ENCODE results near the gene SCPEP1.

SCPEP1 gene, protein sequence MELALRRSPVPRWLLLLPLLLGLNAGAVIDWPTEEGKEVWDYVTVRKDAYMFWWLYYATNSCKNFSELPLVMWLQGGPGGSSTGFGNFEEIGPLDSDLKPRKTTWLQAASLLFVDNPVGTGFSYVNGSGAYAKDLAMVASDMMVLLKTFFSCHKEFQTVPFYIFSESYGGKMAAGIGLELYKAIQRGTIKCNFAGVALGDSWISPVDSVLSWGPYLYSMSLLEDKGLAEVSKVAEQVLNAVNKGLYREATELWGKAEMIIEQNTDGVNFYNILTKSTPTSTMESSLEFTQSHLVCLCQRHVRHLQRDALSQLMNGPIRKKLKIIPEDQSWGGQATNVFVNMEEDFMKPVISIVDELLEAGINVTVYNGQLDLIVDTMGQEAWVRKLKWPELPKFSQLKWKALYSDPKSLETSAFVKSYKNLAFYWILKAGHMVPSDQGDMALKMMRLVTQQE

DNA sequence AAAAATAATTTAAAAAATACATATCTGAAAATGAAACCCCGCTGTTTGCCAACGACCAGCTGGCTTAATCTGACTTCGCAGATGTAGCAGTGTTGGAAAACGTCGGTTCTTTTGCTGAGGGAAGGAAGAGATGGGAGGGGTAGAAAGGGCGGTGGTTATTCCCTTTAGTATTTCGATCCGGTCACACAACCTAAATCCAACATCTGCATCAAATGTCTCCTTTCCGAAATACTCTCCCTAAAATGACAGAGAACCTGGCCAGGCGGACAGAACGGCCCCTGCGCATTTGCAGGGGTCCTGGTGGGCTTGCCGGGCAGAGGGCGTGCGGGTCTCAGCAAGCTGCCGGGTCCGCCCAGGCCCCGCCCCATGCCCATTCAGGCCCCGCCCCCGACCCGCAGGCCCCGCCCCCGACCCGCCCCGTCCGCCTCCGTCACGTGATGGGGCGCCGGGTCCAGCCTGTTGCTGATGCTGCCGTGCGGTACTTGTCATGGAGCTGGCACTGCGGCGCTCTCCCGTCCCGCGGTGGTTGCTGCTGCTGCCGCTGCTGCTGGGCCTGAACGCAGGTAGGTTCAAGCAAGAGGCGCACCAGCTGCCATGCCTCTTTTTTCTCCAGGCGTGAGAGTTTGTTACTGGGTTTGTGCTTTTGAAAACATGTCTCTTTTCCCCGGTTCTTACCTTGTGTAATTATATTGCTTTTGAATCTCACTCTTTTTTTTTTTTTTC lies at the start of gene SCPEP1:
Gene SCPEP1, plus strand, starts transcription at position 459 of the 723 bp plus-strand sequence. Its CDS starts 29 bp downstream, at position 488.
- Histone ChIP-seq H3K27me3 (ENCODE audit: insufficient read depth, poor library complexity, severe bottlenecking) (no peaks in the 10 kb centered on the region), H3K36me3 (ENCODE audit: low read depth) (0 out of 2 replicates have a peak, but pooled peaks cover 5% of the 10 kb centered on the region), H3K9me3 (ENCODE audit: severe bottlenecking) (no peaks in the 10 kb centered on the region), H3K4me1 (ENCODE audit: insufficient read depth, poor library complexity, severe bottlenecking) (peaks cover 34% of the 10 kb centered on the region), H3K27ac (ENCODE audit: poor library complexity, severe bottlenecking) (no peak within 1 kb of the TSS), H3K4me3 (ENCODE audit: severe bottlenecking) (peak within 1 kb of the TSS; percentile 48)
- TF ChIP-seq, protein P1, sequence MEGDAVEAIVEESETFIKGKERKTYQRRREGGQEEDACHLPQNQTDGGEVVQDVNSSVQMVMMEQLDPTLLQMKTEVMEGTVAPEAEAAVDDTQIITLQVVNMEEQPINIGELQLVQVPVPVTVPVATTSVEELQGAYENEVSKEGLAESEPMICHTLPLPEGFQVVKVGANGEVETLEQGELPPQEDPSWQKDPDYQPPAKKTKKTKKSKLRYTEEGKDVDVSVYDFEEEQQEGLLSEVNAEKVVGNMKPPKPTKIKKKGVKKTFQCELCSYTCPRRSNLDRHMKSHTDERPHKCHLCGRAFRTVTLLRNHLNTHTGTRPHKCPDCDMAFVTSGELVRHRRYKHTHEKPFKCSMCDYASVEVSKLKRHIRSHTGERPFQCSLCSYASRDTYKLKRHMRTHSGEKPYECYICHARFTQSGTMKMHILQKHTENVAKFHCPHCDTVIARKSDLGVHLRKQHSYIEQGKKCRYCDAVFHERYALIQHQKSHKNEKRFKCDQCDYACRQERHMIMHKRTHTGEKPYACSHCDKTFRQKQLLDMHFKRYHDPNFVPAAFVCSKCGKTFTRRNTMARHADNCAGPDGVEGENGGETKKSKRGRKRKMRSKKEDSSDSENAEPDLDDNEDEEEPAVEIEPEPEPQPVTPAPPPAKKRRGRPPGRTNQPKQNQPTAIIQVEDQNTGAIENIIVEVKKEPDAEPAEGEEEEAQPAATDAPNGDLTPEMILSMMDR (IDR thresholded peaks at IDR 0.05; ENCODE audit: poor library complexity, severe bottlenecking): no peak
- DNase-seq (ENCODE audit: low spot score): peak; percentile 87
- ATAC-seq (ENCODE audit: low read depth): peak; percentile 80

DNA sequence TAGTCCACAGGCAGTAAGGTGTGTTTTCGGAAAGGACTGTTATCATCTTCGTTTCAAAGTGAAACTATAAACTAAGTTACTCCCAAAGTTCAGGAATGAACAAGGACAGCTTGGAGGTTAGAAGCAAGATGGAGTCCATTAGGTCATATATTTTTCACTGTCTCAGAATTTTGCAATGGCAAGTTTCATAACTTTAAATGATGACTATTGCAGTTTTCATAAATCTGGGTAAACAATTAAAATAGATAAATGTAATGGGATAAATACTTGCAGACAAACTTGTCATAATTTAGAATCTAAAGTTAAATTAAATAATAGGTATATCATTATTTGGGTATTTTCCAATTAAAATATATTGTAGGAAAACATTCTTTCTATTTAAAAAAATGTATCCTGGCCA lies 49.3 kb upstream of the SCPEP1 start:
- TF ChIP-seq, protein P1 (IDR thresholded peaks at IDR 0.05; ENCODE audit: poor library complexity, severe bottlenecking): no peak
- H3K27ac ChIP-seq (ENCODE audit: poor library complexity, severe bottlenecking): no peak overlapping the region
- no peaks in the 10 kb centered on the region for H3K36me3 ChIP-seq (ENCODE audit: low read depth)
- H3K9me3 ChIP-seq (ENCODE audit: severe bottlenecking): peaks cover 27% of the 10 kb centered on the region
- H3K4me3 ChIP-seq (ENCODE audit: severe bottlenecking): no peak overlapping the region
- ATAC-seq (ENCODE audit: low read depth) (no peak), DNase-seq (ENCODE audit: low spot score) (no peak)
- no peaks in the 10 kb centered on the region for H3K4me1 ChIP-seq (ENCODE audit: insufficient read depth, poor library complexity, severe bottlenecking)
- no peaks in the 10 kb centered on the region for H3K27me3 ChIP-seq (ENCODE audit: insufficient read depth, poor library complexity, severe bottlenecking)

DNA sequence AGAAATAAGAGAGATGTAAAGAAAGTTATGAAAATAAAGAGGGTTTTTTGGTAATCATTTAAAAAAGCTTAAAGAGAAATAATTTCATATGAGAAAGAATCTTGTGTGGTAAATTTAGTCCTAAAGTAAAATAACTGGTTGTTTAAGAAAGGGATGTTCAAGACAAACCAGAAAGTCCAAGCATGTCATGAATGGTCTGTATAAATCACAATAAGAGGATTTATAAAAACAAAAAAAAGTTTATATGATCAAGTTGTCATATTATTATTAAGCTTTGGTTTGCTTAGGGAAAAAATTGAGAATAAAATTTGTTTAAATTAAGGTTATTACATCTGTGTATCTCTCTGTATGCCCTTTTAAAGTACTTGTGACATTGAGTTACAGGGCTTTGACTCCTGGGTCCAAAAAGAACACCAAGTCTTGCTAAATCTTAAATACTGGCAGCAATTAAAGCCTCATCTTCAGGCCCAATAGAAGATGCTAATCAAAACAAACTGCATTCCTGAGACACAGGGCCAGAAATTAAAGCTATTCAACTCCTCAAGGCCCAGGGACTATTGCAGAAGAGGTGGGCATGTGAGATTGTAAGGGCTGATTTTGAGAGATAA lies 48.5 kb upstream of the SCPEP1 start:
- H3K4me3 ChIP-seq (ENCODE audit: severe bottlenecking): no peak overlapping the region
- no peak overlapping the region for H3K27ac ChIP-seq (ENCODE audit: poor library complexity, severe bottlenecking)
- ATAC-seq (ENCODE audit: low read depth) (no peak), DNase-seq (ENCODE audit: low spot score) (no peak)
- H3K27me3 ChIP-seq (ENCODE audit: insufficient read depth, poor library complexity, severe bottlenecking): no peaks in the 10 kb centered on the region
- peaks cover 4% of the 10 kb centered on the region; the same call in 1 of the 2 replicates for H3K36me3 ChIP-seq (ENCODE audit: low read depth)
- peaks cover 27% of the 10 kb centered on the region for H3K9me3 ChIP-seq (ENCODE audit: severe bottlenecking)
- TF ChIP-seq, protein P1 (IDR thresholded peaks at IDR 0.05; ENCODE audit: poor library complexity, severe bottlenecking): no peak
- H3K4me1 ChIP-seq (ENCODE audit: insufficient read depth, poor library complexity, severe bottlenecking): no peaks in the 10 kb centered on the region

DNA sequence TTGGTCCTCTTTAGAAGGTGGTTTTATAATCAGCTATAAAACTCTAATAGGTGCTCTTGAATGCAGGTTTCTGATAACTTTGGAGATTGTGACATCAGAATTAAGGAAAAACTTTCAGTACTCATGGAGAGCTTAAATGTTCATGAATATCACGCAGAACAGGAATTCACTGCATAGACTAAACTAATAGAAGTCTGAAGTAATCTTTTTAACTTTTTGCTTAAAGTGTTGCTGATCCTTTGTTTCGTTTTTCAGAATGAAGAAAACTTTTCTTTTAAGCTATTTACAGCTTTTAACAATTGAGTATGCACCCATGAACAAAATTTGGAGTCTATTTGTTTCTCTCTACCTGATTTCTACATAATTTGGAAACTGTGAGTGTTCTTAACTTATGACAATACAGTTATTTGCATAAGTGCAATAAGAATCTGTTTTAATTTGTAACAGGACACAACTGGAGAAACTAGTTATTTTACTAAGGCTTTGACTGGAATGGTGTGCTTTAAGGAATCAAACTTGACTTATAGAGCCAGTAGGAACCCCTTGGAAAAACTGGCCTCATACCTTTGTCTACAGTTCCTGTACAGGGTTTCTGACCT lies 47.1 kb upstream of the SCPEP1 start:
- no peak for DNase-seq (ENCODE audit: low spot score)
- H3K4me1 ChIP-seq (ENCODE audit: insufficient read depth, poor library complexity, severe bottlenecking): no peaks in the 10 kb centered on the region
- no peaks in the 10 kb centered on the region for H3K27me3 ChIP-seq (ENCODE audit: insufficient read depth, poor library complexity, severe bottlenecking)
- ATAC-seq (ENCODE audit: low read depth): no peak
- H3K27ac ChIP-seq (ENCODE audit: poor library complexity, severe bottlenecking): no peak overlapping the region
- H3K36me3 ChIP-seq (ENCODE audit: low read depth): peaks cover 5% of the 10 kb centered on the region; the same call in 1 of the 2 replicates
- TF ChIP-seq, protein P1 (IDR thresholded peaks at IDR 0.05; ENCODE audit: poor library complexity, severe bottlenecking): no peak
- H3K4me3 ChIP-seq (ENCODE audit: severe bottlenecking): no peak overlapping the region
- peaks cover 27% of the 10 kb centered on the region for H3K9me3 ChIP-seq (ENCODE audit: severe bottlenecking)
